ENCODE measurements around the gene PPARG. TPM values are rescaled to one million over a fixed set of nuclear protein-coding genes. Genes with fewer than 3 reads are reported as not detected.
"Not testable (repeated sequence)": the region's sequence is repeated elsewhere in the genome, so short reads cannot be mapped to it uniquely, and the experiment has no call there.

The PPARG gene
- total and polyA plus RNA-seq, 10 of the 15 experiments (the other 5 are each of a cell fraction or from before 2014, with no cell fraction given): 0.06 to 0.86 (median 0.12) TPM; not detected in 5

DNA sequence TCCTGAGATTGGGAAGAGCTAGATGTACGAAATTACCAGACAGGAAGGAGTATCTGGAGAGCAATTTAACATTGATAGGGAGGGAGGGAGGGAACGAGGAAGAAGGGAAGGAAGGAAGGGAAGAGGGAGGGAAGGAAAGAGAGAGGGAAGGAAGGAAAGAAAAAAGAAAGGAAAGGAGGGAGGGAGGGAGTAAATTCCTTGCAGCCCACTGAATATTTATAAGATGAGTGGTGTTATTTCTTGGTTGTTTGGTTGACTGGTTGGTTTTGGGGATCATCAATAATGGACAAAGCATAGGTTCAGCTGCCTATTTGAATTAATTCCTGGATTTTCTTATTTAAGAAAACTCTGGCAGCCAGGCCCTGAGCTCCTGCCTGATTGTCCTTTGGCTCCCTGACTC is 179.9 kb downstream of the PPARG start (continued):
- TF ChIP-seq MEF2A (IDR thresholded peaks at IDR 0.05; ENCODE audit: insufficient read depth, low read depth, low read length) (no peak), PAX5 (IDR thresholded peaks at IDR 0.05; ENCODE audit: borderline replicate concordance, low read depth, low read length) (no peak), ZNF384 (IDR thresholded peaks at IDR 0.05; ENCODE audit: borderline replicate concordance, low read depth, low read length) (no peak), IRF5 (IDR thresholded peaks at IDR 0.05; ENCODE audit: borderline replicate concordance) (no peak), TARDBP (IDR thresholded peaks at IDR 0.05; ENCODE audit: borderline replicate concordance) (no peak), MYC (IDR thresholded peaks at IDR 0.05; ENCODE audit: insufficient read depth, insufficient read length, insufficient replicate concordance, low read length, severe bottlenecking) (no peak), NFIC (IDR thresholded peaks at IDR 0.05; ENCODE audit: low read depth, low read length) (no peak)
- TF ChIP-seq, protein P1, sequence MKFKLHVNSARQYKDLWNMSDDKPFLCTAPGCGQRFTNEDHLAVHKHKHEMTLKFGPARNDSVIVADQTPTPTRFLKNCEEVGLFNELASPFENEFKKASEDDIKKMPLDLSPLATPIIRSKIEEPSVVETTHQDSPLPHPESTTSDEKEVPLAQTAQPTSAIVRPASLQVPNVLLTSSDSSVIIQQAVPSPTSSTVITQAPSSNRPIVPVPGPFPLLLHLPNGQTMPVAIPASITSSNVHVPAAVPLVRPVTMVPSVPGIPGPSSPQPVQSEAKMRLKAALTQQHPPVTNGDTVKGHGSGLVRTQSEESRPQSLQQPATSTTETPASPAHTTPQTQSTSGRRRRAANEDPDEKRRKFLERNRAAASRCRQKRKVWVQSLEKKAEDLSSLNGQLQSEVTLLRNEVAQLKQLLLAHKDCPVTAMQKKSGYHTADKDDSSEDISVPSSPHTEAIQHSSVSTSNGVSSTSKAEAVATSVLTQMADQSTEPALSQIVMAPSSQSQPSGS (IDR thresholded peaks at IDR 0.05; ENCODE audit: low read length): no peak

- in situ Hi-C loops (cut with MboI): not testable (repeated sequence)
Observed at GRCh38 chr3:12469222-12469621, 180.4 kb downstream of the PPARG start.

More at GRCh38 chr3:12469222-12469621, 180.4 kb downstream of the PPARG start:
- H3K79me2 ChIP-seq (ENCODE audit: control insufficient read depth, insufficient read depth, low read length); H3K4me1 ChIP-seq (ENCODE audit: control insufficient read depth, insufficient read depth, low read length); H3K27me3 ChIP-seq (replicated peaks in 1 of 2; ENCODE audit: control insufficient read depth in 2 of 2, insufficient read depth in 2 of 2, low read length in 1 of 2); H2AFZ ChIP-seq (ENCODE audit: control insufficient read depth, low read depth, low read length); BruUV-seq (replicated peaks); CTCF ChIA-PET; H4K20me1 ChIP-seq (ENCODE audit: control insufficient read depth, insufficient read depth); FAIRE-seq; H3K4me3 ChIP-seq; H3K27ac ChIP-seq (ENCODE audit: control insufficient read depth, insufficient read depth); H3K9ac ChIP-seq (ENCODE audit: control insufficient read depth, insufficient read depth, low read length); H3K36me3 ChIP-seq (ENCODE audit: control insufficient read depth in 2 of 2, insufficient read depth in 2 of 2, low read length in 1 of 2); H3K4me2 ChIP-seq (ENCODE audit: control insufficient read depth, insufficient read depth); ATAC-seq; DNase-seq (ENCODE audit: low read depth, low spot score); intact Hi-C loops (cut with micrococcal nuclease; ENCODE audit: unreplicated experiment); H3K9me3 ChIP-seq (replicated peaks; ENCODE audit: control insufficient read depth, insufficient read depth, low read length): not testable (repeated sequence)
- ChIA-PET RAD21 (ENCODE audit: unreplicated experiment) (interaction anchor here (0.6 to 0.7 kb wide), 2 partner anchors 37 to 341 kb away, joined by 3 read pairs; no protein-coding TSS in a partner anchor), POLR2A (interaction anchor here (0.9 kb wide), 1 partner anchor 179 kb away, joined by 3 read pairs; no protein-coding TSS in a partner anchor), SMC1A (ENCODE audit: uncharacterized antibody, unreplicated experiment) (interaction anchor here (1.4 to 1.7 kb wide), 3 partner anchors 10 to 334 kb away, joined by 3 to 8 read pairs (median 5); no protein-coding TSS in a partner anchor)
- 25% methylated on average over 3 of the region's 7 CpGs for WGBS (ENCODE audit: insufficient coverage, insufficient replicate concordance, low lambda C conversion rate, missing lambda C conversion rate)
